Progenitor cell of endocrine pancreas (in vitro differentiated cells): ENCODE data around the gene GRIA2. TPM values are rescaled to one million over a fixed set of nuclear protein-coding genes. Genes with fewer than 3 reads are reported as not detected.
A peak's percentile ranks its signal among the peaks of the same experiment; 100 is the strongest.

Experiments
- DNase-seq: peaks from one replicate; pipeline ENCODE4 v3.0.0; 2021; ENCODE audit warnings: low spot score; ENCODE audit not compliant: unreplicated experiment
- H3K27ac Mint-ChIP-seq: 2 replicates; pipeline ENCODE4 v1.8.0; 2021; ENCODE audit warnings: mild to moderate bottlenecking, moderate library complexity, mixed read lengths
- H3K27me3 Mint-ChIP-seq: 2 replicates; pipeline ENCODE4 v1.8.0; 2021; ENCODE audit warnings: mixed read lengths
- H3K36me3 Mint-ChIP-seq: 2 replicates; pipeline ENCODE4 v1.8.0; 2022; ENCODE audit warnings: mixed read lengths; ENCODE audit not compliant: insufficient read depth
- H3K4me1 Mint-ChIP-seq: 2 replicates; pipeline ENCODE4 v1.8.0; 2021; ENCODE audit warnings: low read depth, mixed read lengths
- H3K4me3 Mint-ChIP-seq: 2 replicates; pipeline ENCODE4 v1.8.0; 2021; ENCODE audit warnings: low read depth, mild to moderate bottlenecking, moderate library complexity, mixed read lengths
- H3K9me3 Mint-ChIP-seq: 2 replicates; pipeline ENCODE4 v1.8.0; 2021; ENCODE audit warnings: low read depth, mixed read lengths
- CTCF ChIP-seq: fragments of 200-600 bp; sonication (generic); IDR thresholded peaks from one replicate; pipeline ENCODE4 v1.5.0; 2021; ENCODE audit warnings: antibody characterized with exemption, mild to moderate bottlenecking; ENCODE audit not compliant: unreplicated experiment
- total RNA-seq: library from RNA; stranded (reverse); gene quantifications from 2 replicates; pipeline ENCODE4 v1.2.1, GENCODE V29; 2021

Gene GRIA2
- total RNA-seq, 1 donor from 2014 or later = 2.5 TPM

- TF ChIP-seq CTCF = no peak
- Mint-ChIP-seq H3K27ac (no peak overlapping the region), H3K27me3 (peaks cover 7% of the 10 kb centered on the region), H3K9me3 (no peaks in the 10 kb centered on the region), H3K4me3 (no peak overlapping the region), H3K4me1 (no peaks in the 10 kb centered on the region), H3K36me3 (no peaks in the 10 kb centered on the region)
- DNase-seq = no peak
These were observed 60.1 kb downstream of the GRIA2 start for GRCh38 chr4:157280673-157281072.

GRCh38 chr4:157282019-157282418 lies 61.5 kb downstream of the GRIA2 start:
- Mint-ChIP-seq H3K9me3 (no peaks in the 10 kb centered on the region), H3K36me3 (no peaks in the 10 kb centered on the region), H3K4me1 (no peaks in the 10 kb centered on the region), H3K27ac (peak overlapping the region; percentile 4), H3K4me3 (no peak overlapping the region), H3K27me3 (peaks cover 7% of the 10 kb centered on the region)
- no peak for TF ChIP-seq CTCF
- DNase-seq = no peak

DNA sequence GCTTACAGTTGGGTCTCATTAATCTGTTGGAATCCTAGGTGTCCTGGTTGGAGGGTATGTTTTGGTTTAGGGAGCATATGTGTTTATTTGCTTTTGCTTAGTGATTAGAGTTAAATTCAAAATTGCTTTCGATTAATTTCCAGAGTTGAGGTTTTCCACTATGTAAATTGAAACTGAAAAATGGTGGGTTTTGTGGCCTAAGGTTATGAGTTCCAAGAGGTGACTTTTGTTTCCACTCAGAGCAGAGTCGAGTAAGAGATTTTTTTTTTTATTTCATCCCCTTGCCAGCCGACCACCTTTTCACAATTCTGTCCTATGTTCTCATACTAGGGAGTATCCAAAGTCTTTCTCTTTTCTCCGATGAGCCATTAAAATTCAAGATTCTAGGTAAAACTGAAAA lies 66.9 kb downstream of the GRIA2 start:
- Mint-ChIP-seq H3K4me1 (peaks cover 2% of the 10 kb centered on the region), H3K27ac (no peak overlapping the region), H3K36me3 (no peaks in the 10 kb centered on the region), H3K4me3 (no peak overlapping the region), H3K9me3 (no peaks in the 10 kb centered on the region), H3K27me3 (peaks cover under 1% of the 10 kb centered on the region)
- DNase-seq = no peak
- no peak for TF ChIP-seq CTCF

DNA sequence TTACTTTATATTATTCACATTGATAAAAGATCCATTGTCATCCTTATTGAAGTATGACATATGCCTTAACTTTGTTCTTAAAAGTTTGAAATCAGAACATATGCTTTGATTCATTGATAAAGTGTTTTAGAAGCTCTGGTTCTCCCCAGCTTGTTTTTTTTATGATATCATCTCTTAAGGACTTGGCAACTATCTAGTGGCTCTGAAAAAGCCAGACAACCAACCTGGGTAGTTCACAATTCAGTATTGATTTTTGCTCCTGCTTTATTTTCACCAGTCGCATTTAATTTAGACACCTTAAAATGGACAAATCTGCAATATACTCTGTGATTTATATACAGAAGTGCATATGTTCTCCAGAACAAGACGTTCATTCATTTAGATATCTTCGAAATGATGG lies 70.1 kb downstream of the GRIA2 start:
- Mint-ChIP-seq H3K9me3 (no peaks in the 10 kb centered on the region), H3K36me3 (no peaks in the 10 kb centered on the region), H3K4me3 (no peak overlapping the region), H3K27ac (no peak overlapping the region), H3K27me3 (no peaks in the 10 kb centered on the region), H3K4me1 (peaks cover 2% of the 10 kb centered on the region)
- no peak for DNase-seq
- TF ChIP-seq CTCF = no peak

DNA sequence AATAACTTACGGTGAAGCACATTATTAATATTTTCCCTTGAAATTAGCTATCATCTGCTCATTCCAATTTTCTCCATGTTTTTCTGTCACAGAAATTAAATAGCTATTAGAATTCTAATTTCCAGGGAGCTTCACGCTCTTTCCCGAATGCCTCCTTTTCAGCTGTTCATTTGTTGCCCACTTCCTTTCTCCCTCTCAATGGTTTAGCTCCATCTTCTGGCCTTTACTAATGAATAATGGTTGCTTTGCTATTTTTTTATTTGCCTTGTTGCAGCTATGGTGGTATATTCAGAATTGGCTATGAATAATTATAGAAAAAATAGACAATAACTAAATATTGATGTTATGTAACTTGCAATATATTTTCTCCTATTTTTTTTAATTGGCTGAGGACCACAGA lies 70.5 kb downstream of the GRIA2 start:
- no peaks in the 10 kb centered on the region for H3K36me3 Mint-ChIP-seq
- no peak for DNase-seq
- no peaks in the 10 kb centered on the region for H3K9me3 Mint-ChIP-seq
- no peak for TF ChIP-seq CTCF
- no peak overlapping the region for H3K27ac Mint-ChIP-seq
- H3K4me1 Mint-ChIP-seq = peaks cover 2% of the 10 kb centered on the region
- H3K4me3 Mint-ChIP-seq = no peak overlapping the region
- no peaks in the 10 kb centered on the region for H3K27me3 Mint-ChIP-seq
